Caco-2 (cell line): ENCODE data around the gene CRTAP. TPM values are rescaled to one million over a fixed set of nuclear protein-coding genes. Genes with fewer than 3 reads are reported as not detected.

Experiments used
- BruUV-seq: library from RNA; stranded (reverse); fragments of 400-500 nt; replicated peaks from 2 replicates; lab custom pipeline; 2021; lab: Mats Ljungman, UMichigan
- CTCF ChIA-PET: fragments of 300-600 bp; sonication (Branson Sonifier 250); formaldehyde crosslinking; loops from one replicate; lab custom pipeline; 2022; ENCODE audit warnings: antibody characterized with exemption; lab: Charles Lee
- POLR2A ChIA-PET: fragments of 300-600 bp; sonication (Branson Sonifier 250); formaldehyde crosslinking; loops from one replicate; lab custom pipeline; 2022; ENCODE audit warnings: antibody characterized with exemption; lab: Charles Lee
- DNase-seq, 2 experiments: peaks; one replicate each; pipeline versions ENCODE4 v3.0.0 to v3.0.0-alpha.2; 2020 to 2022
- H3K27me3 ChIP-seq: replicated peaks from 2 replicates; pipeline ENCODE4 v1.6.0; 2011; ENCODE audit warnings: low read length; ENCODE audit not compliant: control insufficient read depth, insufficient read depth
- H3K36me3 ChIP-seq: 2 replicates; pipeline ENCODE4 v1.5.1; 2011; ENCODE audit warnings: low read length; ENCODE audit not compliant: control insufficient read depth, insufficient read depth
- H3K4me1 ChIP-seq: fragments of 250-450 bp; sonication (Bioruptor Pico); 2 replicates; pipeline ENCODE4 v1.5.1; 2020; ENCODE audit warnings: mild to moderate bottlenecking
- H3K4me3 ChIP-seq: 2 replicates; pipeline ENCODE4 v1.5.1; 2011; ENCODE audit warnings: low read depth, mild to moderate bottlenecking, control low read depth, low read length
- H3K9me3 ChIP-seq: fragments of 250-450 bp; sonication (Bioruptor Pico); 2 replicates; pipeline ENCODE4 v1.5.1; 2020; ENCODE audit warnings: mild to moderate bottlenecking, moderate library complexity
- H3K27ac Mint-ChIP-seq: one replicate; pipeline ENCODE4 v1.8.0; 2022; ENCODE audit warnings: mixed read lengths; ENCODE audit not compliant: unreplicated experiment
- H3K27me3 Mint-ChIP-seq: one replicate; pipeline ENCODE4 v1.8.0; 2022; ENCODE audit warnings: mixed read lengths; ENCODE audit not compliant: insufficient read depth, unreplicated experiment
- H3K36me3 Mint-ChIP-seq: one replicate; pipeline ENCODE4 v1.8.0; 2022; ENCODE audit warnings: mild to moderate bottlenecking, mixed read lengths; ENCODE audit not compliant: insufficient read depth, unreplicated experiment
- H3K4me1 Mint-ChIP-seq: one replicate; pipeline ENCODE4 v1.8.0; 2022; ENCODE audit warnings: low read depth, mixed read lengths; ENCODE audit not compliant: unreplicated experiment
- H3K4me3 Mint-ChIP-seq: one replicate; pipeline ENCODE4 v1.8.0; 2022; ENCODE audit warnings: mild to moderate bottlenecking, moderate library complexity, mixed read lengths; ENCODE audit not compliant: unreplicated experiment
- H3K9me3 Mint-ChIP-seq: one replicate; pipeline ENCODE4 v1.8.0; 2022; ENCODE audit warnings: mixed read lengths; ENCODE audit not compliant: unreplicated experiment
- CTCF ChIP-seq, 2 experiments: fragments of 200-600 bp in 1 of 2; IDR thresholded peaks; 1 replicate in 1 of 2; 2 replicates in 1 of 2; pipeline versions ENCODE4 v1.5.1 to v1.8.0; 2011 to 2022; ENCODE audit warnings: antibody characterized with exemption in 1 of 2, control low read depth in 1 of 2, inconsistent platforms in 1 of 2, low read depth in 1 of 2, low read length in 1 of 2, mild to moderate bottlenecking in 1 of 2, moderate library complexity in 1 of 2; ENCODE audit not compliant: insufficient read depth in 1 of 2, severe bottlenecking in 1 of 2, unreplicated experiment in 1 of 2
- intact Hi-C: fragments of 100-400 bp; cut with micrococcal nuclease; formaldehyde crosslinking; loops from one replicate; pipeline ENCODE4 v1.10.0; 2022; ENCODE audit not compliant: unreplicated experiment
- total RNA-seq: library from RNA; stranded (reverse); gene quantifications from 2 replicates; pipeline ENCODE4 v1.2.3, GENCODE V29; 2022

CRTAP gene
- total RNA-seq, 1 experiment from 2014 or later, result 144 TPM

GRCh38 chr3:33124638-33125037 lies 10.8 kb downstream of the CRTAP start:
- intact Hi-C loops, result no loop called here
- POLR2A ChIA-PET, result no interaction called here
- CTCF ChIA-PET, result no interaction called here
- H3K4me3 Mint-ChIP-seq, result no peak overlapping the region
- no peaks in the 10 kb centered on the region for H3K36me3 ChIP-seq
- DNase-seq, result no peak
- no peaks in the 10 kb centered on the region for H3K9me3 Mint-ChIP-seq
- no peaks in the 10 kb centered on the region for H3K27me3 ChIP-seq
- H3K27me3 Mint-ChIP-seq, result no peaks in the 10 kb centered on the region
- H3K36me3 Mint-ChIP-seq, result peaks cover 23% of the 10 kb centered on the region
- no peak overlapping the region for H3K4me3 ChIP-seq
- no peaks in the 10 kb centered on the region for H3K9me3 ChIP-seq
- no TSS peak for BruUV-seq
- H3K4me1 Mint-ChIP-seq, result no peaks in the 10 kb centered on the region
- H3K4me1 ChIP-seq, result no peaks in the 10 kb centered on the region
- TF ChIP-seq CTCF (IDR thresholded peaks at IDR 0.05; ENCODE audit: insufficient read depth in 1 of 2, low read depth in 1 of 2, low read length in 1 of 2, severe bottlenecking in 1 of 2, unreplicated experiment in 1 of 2), result no peak
- no peak overlapping the region for H3K27ac Mint-ChIP-seq

- intact Hi-C loops, result no loop called here
- Histone ChIP-seq H3K9me3 (no peaks in the 10 kb centered on the region), H3K36me3 (no peaks in the 10 kb centered on the region; the same call in 1 of the 2 replicates), H3K27me3 (no peaks in the 10 kb centered on the region), H3K4me1 (peaks cover 5% of the 10 kb centered on the region; the same call in 1 of the 2 replicates), H3K4me3 (no peak overlapping the region)
- BruUV-seq, result no TSS peak
- Mint-ChIP-seq H3K27me3 (no peaks in the 10 kb centered on the region), H3K36me3 (peaks cover 23% of the 10 kb centered on the region), H3K4me1 (no peaks in the 10 kb centered on the region), H3K9me3 (no peaks in the 10 kb centered on the region), H3K4me3 (no peak overlapping the region), H3K27ac (no peak overlapping the region)
- DNase-seq, result no peak
- ChIA-PET CTCF (no interaction called here), POLR2A (no interaction called here)
- TF ChIP-seq CTCF (IDR thresholded peaks at IDR 0.05; ENCODE audit: insufficient read depth in 1 of 2, low read depth in 1 of 2, low read length in 1 of 2, severe bottlenecking in 1 of 2, unreplicated experiment in 1 of 2), result no peak
These were observed 12.0 kb downstream of the CRTAP start for GRCh38 chr3:33125840-33126239.

- Histone ChIP-seq H3K4me1 (peaks cover 18% of the 10 kb centered on the region), H3K4me3 (no peak overlapping the region), H3K27me3 (no peaks in the 10 kb centered on the region), H3K9me3 (no peaks in the 10 kb centered on the region), H3K36me3 (peaks cover 1% of the 10 kb centered on the region; the same call in 1 of the 2 replicates)
- intact Hi-C loops, result no loop called here
- H3K4me3 Mint-ChIP-seq, result no peak overlapping the region
- POLR2A ChIA-PET, result no interaction called here
- peaks cover 32% of the 10 kb centered on the region for H3K36me3 Mint-ChIP-seq
- no peak overlapping the region for H3K27ac Mint-ChIP-seq
- no peaks in the 10 kb centered on the region for H3K9me3 Mint-ChIP-seq
- CTCF ChIA-PET, result no interaction called here
- no peaks in the 10 kb centered on the region for H3K27me3 Mint-ChIP-seq
- no peak for DNase-seq
- no peaks in the 10 kb centered on the region for H3K4me1 Mint-ChIP-seq
- TF ChIP-seq CTCF (IDR thresholded peaks at IDR 0.05; ENCODE audit: insufficient read depth in 1 of 2, low read depth in 1 of 2, low read length in 1 of 2, severe bottlenecking in 1 of 2, unreplicated experiment in 1 of 2), result no peak
- BruUV-seq, result no TSS peak
These were observed 14.9 kb downstream of the CRTAP start for GRCh38 chr3:33128706-33129105.
